HEK293 (cell line): Measurements from ENCODE around the gene SPECC1.
A peak's percentile ranks its signal among the peaks of the same experiment; 100 is the strongest.

ENCODE experiments used
- CTCF ChIA-PET: fragments of 350-600 bp; formaldehyde crosslinking; extraction: SDS; loops from one replicate; lab custom pipeline; 2021; ENCODE audit warnings: antibody characterized with exemption; lab: Yijun Ruan, JAX
- POLR2A ChIA-PET: fragments of 300-600 bp; formaldehyde crosslinking; extraction: SDS; loops from one replicate; lab custom pipeline; 2020; ENCODE audit warnings: antibody characterized with exemption, inconsistent platforms; lab: Yijun Ruan, JAX
- H3K27ac ChIP-seq: fragments of 200-500 bp; sonication (Bioruptor generic); 2 replicates; pipeline ENCODE4 v1.5.1; 2014; ENCODE audit warnings: low read depth, low read length, control low read depth, inconsistent platforms; ENCODE audit errors: extremely low read depth
- H3K36me3 ChIP-seq, 2 experiments: fragments of 200-500 bp in 1 of 2; sonication (Bioruptor generic) in 1 of 2; 1 replicate in 1 of 2; 2 replicates in 1 of 2; pipeline ENCODE4 v1.5.1; 2014 to 2017; ENCODE audit warnings: inconsistent platforms in 2 of 2, low read length in 2 of 2; ENCODE audit not compliant: control insufficient read depth in 2 of 2, insufficient read depth in 1 of 2
- H3K4me1 ChIP-seq: fragments of 200-500 bp; sonication (Bioruptor generic); 2 replicates; pipeline ENCODE4 v1.5.1; 2014; ENCODE audit warnings: mild to moderate bottlenecking, low read length, inconsistent platforms; ENCODE audit not compliant: control insufficient read depth, insufficient read depth
- H3K4me3 ChIP-seq: 2 replicates; pipeline ENCODE4 v1.5.1; 2011; ENCODE audit warnings: low read depth, mild to moderate bottlenecking, control low read depth, low read length, moderate library complexity
- H3K9me3 ChIP-seq: fragments of 200-500 bp; sonication (Bioruptor generic); 2 replicates; pipeline ENCODE4 v1.5.1; 2014; ENCODE audit warnings: low read depth, low read length, inconsistent platforms; ENCODE audit not compliant: control insufficient read depth, insufficient read depth
- ATF2 ChIP-seq: fragments of 450-650 bp; formaldehyde crosslinking; IDR thresholded peaks from 2 replicates; pipeline ENCODE4 v1.5.1; 2016; ENCODE audit warnings: missing biosample characterization, missing genetic modification characterization, low read depth
- GFI1B ChIP-seq: fragments of 450-650 bp; formaldehyde crosslinking; IDR thresholded peaks from 2 replicates; pipeline ENCODE4 v1.5.1; 2016; ENCODE audit warnings: missing biosample characterization, missing genetic modification characterization
- HOXA7 ChIP-seq: sonication (generic); formaldehyde crosslinking; IDR thresholded peaks from 2 replicates; pipeline ENCODE4 v1.8.1; 2022; ENCODE audit warnings: missing genetic modification reagents, borderline replicate concordance
- KLF8 ChIP-seq: fragments of 450-650 bp; formaldehyde crosslinking; IDR thresholded peaks from 2 replicates; pipeline ENCODE4 v1.5.1; 2016; ENCODE audit warnings: missing biosample characterization, missing genetic modification characterization
- PRDM10 ChIP-seq: fragments of 450-650 bp; formaldehyde crosslinking; IDR thresholded peaks from 2 replicates; pipeline ENCODE4 v1.5.1; 2016; ENCODE audit warnings: missing biosample characterization, missing genetic modification characterization
- SCRT1 ChIP-seq: fragments of 450-650 bp; formaldehyde crosslinking; IDR thresholded peaks from 2 replicates; pipeline ENCODE4 v1.5.1; 2016; ENCODE audit warnings: missing biosample characterization, missing genetic modification characterization, borderline replicate concordance
- SCRT2 ChIP-seq: fragments of 450-650 bp; formaldehyde crosslinking; IDR thresholded peaks from 2 replicates; pipeline ENCODE4 v1.5.1; 2016; ENCODE audit warnings: missing biosample characterization, missing genetic modification characterization
- ZBTB17 ChIP-seq: fragments of 450-650 bp; formaldehyde crosslinking; IDR thresholded peaks from 2 replicates; pipeline ENCODE4 v1.5.1; 2016; ENCODE audit warnings: missing biosample characterization, missing genetic modification characterization
- ZFHX2 ChIP-seq: fragments of 450-650 bp; formaldehyde crosslinking; conservative IDR thresholded peaks from 2 replicates; pipeline ENCODE4 v1.5.1; 2016; ENCODE audit warnings: missing biosample characterization, missing genetic modification characterization
- ZNF18 ChIP-seq: fragments of 450-650 bp; formaldehyde crosslinking; IDR thresholded peaks from 2 replicates; pipeline ENCODE4 v1.5.1; 2016; ENCODE audit warnings: missing biosample characterization, missing genetic modification characterization
- ZNF23 ChIP-seq: fragments of 450-650 bp; formaldehyde crosslinking; IDR thresholded peaks from 2 replicates; pipeline ENCODE4 v1.5.1; 2016; ENCODE audit warnings: missing biosample characterization, missing genetic modification characterization, borderline replicate concordance
- ZNF560 ChIP-seq: fragments of 450-650 bp; formaldehyde crosslinking; IDR thresholded peaks from 2 replicates; pipeline ENCODE4 v1.5.1; 2017; ENCODE audit warnings: missing biosample characterization, missing genetic modification characterization, borderline replicate concordance
- ZNF658 ChIP-seq: fragments of 450-650 bp; formaldehyde crosslinking; IDR thresholded peaks from 2 replicates; pipeline ENCODE4; 2016; ENCODE audit warnings: missing biosample characterization, missing genetic modification characterization
- ZSCAN16 ChIP-seq: fragments of 450-650 bp; formaldehyde crosslinking; IDR thresholded peaks from 2 replicates; pipeline ENCODE4 v1.5.1; 2016; ENCODE audit warnings: missing biosample characterization, missing genetic modification characterization

Gene SPECC1

GRCh38 chr17:20072692-20072992 lies 63.5 kb downstream of the SPECC1 start:
- Histone ChIP-seq H3K27ac (no peak overlapping the region), H3K4me1 (peaks cover 16% of the 10 kb centered on the region), H3K9me3 (no peaks in the 10 kb centered on the region), H3K4me3 (no peak overlapping the region), H3K36me3 (no peaks in the 10 kb centered on the region; a peak in 1 of 3 replicates)
- TF ChIP-seq ZNF23 (tag by site-specific recombination) (no peak), SCRT2 (peak; percentile 94), ZSCAN16 (tag by site-specific recombination) (peak; percentile 92), SCRT1 (tag by site-specific recombination) (peak; percentile 72; the same call in 1 of the 2 replicates)
- ChIA-PET POLR2A (interaction anchor here (0.6 kb wide), 1 partner anchor 62 kb away, joined by 4 read pairs; no protein-coding TSS in a partner anchor), CTCF (interaction anchor here (1.0 kb wide), 1 partner anchor 43 kb away, joined by 4 read pairs; no protein-coding TSS in a partner anchor)

- H3K4me3 ChIP-seq, result no peak overlapping the region
- H3K9me3 ChIP-seq, result no peaks in the 10 kb centered on the region
- H3K27ac ChIP-seq, result no peak overlapping the region
- peaks cover 16% of the 10 kb centered on the region for H3K4me1 ChIP-seq
- no peaks in the 10 kb centered on the region; a peak in 1 of 3 replicates for H3K36me3 ChIP-seq
- ChIA-PET CTCF (interaction anchor here (1.0 kb wide), 1 partner anchor 43 kb away, joined by 4 read pairs; no protein-coding TSS in a partner anchor), POLR2A (interaction anchor here (0.6 kb wide), 1 partner anchor 63 kb away, joined by 4 read pairs; no protein-coding TSS in a partner anchor)
- no peak for TF ChIP-seq ATF2 (tag by site-specific recombination)
- no peak for TF ChIP-seq GFI1B
- TF ChIP-seq HOXA7, result no peak
- peak; percentile 45 for TF ChIP-seq PRDM10 (tag by site-specific recombination)
- peak; percentile 71 for TF ChIP-seq ZNF18 (tag by site-specific recombination)
- peak; percentile 40; the same call in 1 of the 2 replicates for TF ChIP-seq ZBTB17 (tag by site-specific recombination)
- TF ChIP-seq KLF8, result no peak
- TF ChIP-seq ZNF658, result no peak
Observed at GRCh38 chr17:20073055-20073979, 64.2 kb downstream of the SPECC1 start.

- Histone ChIP-seq H3K4me3 (no peak overlapping the region), H3K9me3 (no peaks in the 10 kb centered on the region), H3K27ac (no peak overlapping the region), H3K36me3 (no peaks in the 10 kb centered on the region; a peak in 1 of 3 replicates), H3K4me1 (peaks cover 16% of the 10 kb centered on the region)
- CTCF ChIA-PET, result no interaction called here
- TF ChIP-seq ZNF560 (tag by site-specific recombination) (no peak), ZFHX2 (peak; percentile 65)
- POLR2A ChIA-PET, result no interaction called here
Observed at GRCh38 chr17:20074001-20074400, 64.8 kb downstream of the SPECC1 start.
